Endothelial cell of hepatic sinusoid (primary cell): ENCODE data around the gene SEMA5A.

Source experiments
- in situ Hi-C: cut with HindIII; loops from 2 replicates; pipeline ENCODE4 v1.10.0; 2017; ENCODE audit warnings: low sequenced_read_pairs

Gene SEMA5A

GRCh38 chr5:9301200-9301599 lies 244.7 kb downstream of the SEMA5A start:
- in situ Hi-C loops: no loop called here

GRCh38 chr5:9297134-9297533 lies 248.7 kb downstream of the SEMA5A start:
- in situ Hi-C loops: no loop called here

GRCh38 chr5:9295466-9295801 lies 250.4 kb downstream of the SEMA5A start:
- in situ Hi-C loops: no loop called here

GRCh38 chr5:9294793-9295465 lies 250.9 kb downstream of the SEMA5A start:
- in situ Hi-C loops: no loop called here

GRCh38 chr5:9288234-9288633 lies 257.6 kb downstream of the SEMA5A start:
- in situ Hi-C loops: no loop called here

GRCh38 chr5:9284781-9285307 lies 261.0 kb downstream of the SEMA5A start:
- in situ Hi-C loops: no loop called here

- in situ Hi-C loops: no loop called here
These were observed 261.6 kb downstream of the SEMA5A start for GRCh38 chr5:9284272-9284671.

GRCh38 chr5:9283473-9283872 lies 262.4 kb downstream of the SEMA5A start:
- in situ Hi-C loops: no loop called here

GRCh38 chr5:9283021-9283420 lies 262.9 kb downstream of the SEMA5A start:
- in situ Hi-C loops: no loop called here

GRCh38 chr5:9282211-9282610 lies 263.7 kb downstream of the SEMA5A start:
- in situ Hi-C loops: no loop called here

GRCh38 chr5:9279774-9280173 lies 266.1 kb downstream of the SEMA5A start:
- in situ Hi-C loops: no loop called here

GRCh38 chr5:9278921-9279603 lies 266.8 kb downstream of the SEMA5A start:
- in situ Hi-C loops: no loop called here

GRCh38 chr5:9269014-9269413 lies 276.9 kb downstream of the SEMA5A start:
- in situ Hi-C loops: no loop called here

GRCh38 chr5:9268226-9268625 lies 277.6 kb downstream of the SEMA5A start:
- in situ Hi-C loops: no loop called here

- in situ Hi-C loops: no loop called here
These were observed 280.2 kb downstream of the SEMA5A start for GRCh38 chr5:9265441-9266287.

- in situ Hi-C loops: no loop called here
These were observed 281.6 kb downstream of the SEMA5A start for GRCh38 chr5:9264301-9264700.

- in situ Hi-C loops: no loop called here
These were observed 282.2 kb downstream of the SEMA5A start for GRCh38 chr5:9263656-9264055.

GRCh38 chr5:9251379-9251980 lies 294.4 kb downstream of the SEMA5A start:
- in situ Hi-C loops: loop anchor here (10.0 kb wide), 1 partner anchor 593 kb away; no protein-coding TSS in a partner anchor

- in situ Hi-C loops: no loop called here
These were observed 296.6 kb downstream of the SEMA5A start for GRCh38 chr5:9249231-9249630.

GRCh38 chr5:9245071-9245470 lies 300.8 kb downstream of the SEMA5A start:
- in situ Hi-C loops: no loop called here

GRCh38 chr5:9244417-9244816 lies 301.5 kb downstream of the SEMA5A start:
- in situ Hi-C loops: no loop called here
